Activated gamma-delta T cell (primary cell): ENCODE data around the gene SARDH.

Source experiments
- DNase-seq: peaks from one replicate; lab custom pipeline; 2025; lab: John Stamatoyannopoulos, UW

The SARDH gene

GRCh38 chr9:133714606-133715294 lies 23.4 kb downstream of the SARDH start:
- DNase-seq: no peak

DNA sequence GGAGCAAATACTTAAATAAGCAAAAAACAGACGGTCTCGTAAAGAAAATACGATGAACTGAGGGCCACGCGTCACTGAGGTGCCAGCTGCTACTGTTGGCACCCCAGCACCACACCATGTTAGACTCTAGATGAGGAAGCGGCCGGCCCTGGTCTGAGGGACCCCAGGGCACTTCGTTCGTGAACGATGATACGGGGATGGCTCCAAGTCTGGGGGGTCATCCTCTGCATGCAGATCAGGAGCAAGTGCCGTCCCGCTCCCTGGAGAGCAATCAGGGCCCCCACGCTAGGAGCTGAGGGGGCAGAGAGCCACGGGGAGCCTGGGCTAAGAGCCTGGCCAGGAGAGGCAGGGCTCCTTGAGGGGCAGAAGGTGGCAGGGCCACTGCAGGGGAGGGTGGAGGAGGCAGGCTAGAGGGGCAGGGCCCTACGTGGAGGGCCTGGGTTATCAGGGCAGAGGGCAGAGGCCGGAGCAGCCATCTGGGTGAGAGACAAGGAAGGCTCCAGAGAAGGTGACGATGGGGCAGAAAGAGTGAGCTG lies 24.1 kb downstream of the SARDH start:
- DNase-seq: no peak

DNA sequence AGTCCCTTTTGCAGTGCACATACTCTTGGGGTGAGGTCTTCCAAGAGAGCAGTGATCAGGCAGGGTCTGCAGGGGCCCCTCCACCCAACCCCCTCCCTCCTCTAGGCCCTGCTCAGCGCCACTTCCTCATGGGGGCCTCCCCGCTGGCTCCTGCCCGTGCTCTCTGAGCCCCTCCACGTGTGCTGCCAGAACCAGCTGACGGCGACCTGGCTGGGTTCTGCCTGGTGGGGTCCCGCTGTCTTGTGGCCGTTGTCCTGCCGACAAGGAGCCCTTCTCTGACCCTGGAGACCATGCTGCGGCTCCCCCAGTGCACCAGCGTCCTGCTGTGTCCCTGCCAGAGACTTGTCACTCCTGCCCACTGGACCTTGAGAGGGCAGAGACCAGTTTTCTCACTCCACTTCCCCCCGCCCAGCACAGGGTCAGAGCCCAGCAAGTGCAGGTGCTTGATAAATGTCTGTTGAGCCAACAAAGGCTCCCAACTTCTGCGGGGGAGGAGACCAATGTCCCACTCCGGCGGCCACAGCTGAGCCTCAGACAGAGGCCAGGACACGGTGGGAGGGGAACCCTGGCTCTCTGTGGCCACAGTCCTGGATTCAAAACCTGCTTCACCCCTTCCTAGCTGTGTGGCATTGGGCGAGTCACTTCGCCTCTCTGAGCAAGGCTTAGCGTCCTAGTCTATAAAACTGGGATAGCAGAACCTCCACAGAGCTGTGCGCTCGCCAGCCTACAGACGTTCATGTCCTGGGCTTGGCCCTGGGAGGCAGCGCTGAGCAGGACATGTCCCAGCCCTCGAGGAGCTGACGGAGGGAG lies 24.8 kb downstream of the SARDH start:
- DNase-seq: no peak

DNA sequence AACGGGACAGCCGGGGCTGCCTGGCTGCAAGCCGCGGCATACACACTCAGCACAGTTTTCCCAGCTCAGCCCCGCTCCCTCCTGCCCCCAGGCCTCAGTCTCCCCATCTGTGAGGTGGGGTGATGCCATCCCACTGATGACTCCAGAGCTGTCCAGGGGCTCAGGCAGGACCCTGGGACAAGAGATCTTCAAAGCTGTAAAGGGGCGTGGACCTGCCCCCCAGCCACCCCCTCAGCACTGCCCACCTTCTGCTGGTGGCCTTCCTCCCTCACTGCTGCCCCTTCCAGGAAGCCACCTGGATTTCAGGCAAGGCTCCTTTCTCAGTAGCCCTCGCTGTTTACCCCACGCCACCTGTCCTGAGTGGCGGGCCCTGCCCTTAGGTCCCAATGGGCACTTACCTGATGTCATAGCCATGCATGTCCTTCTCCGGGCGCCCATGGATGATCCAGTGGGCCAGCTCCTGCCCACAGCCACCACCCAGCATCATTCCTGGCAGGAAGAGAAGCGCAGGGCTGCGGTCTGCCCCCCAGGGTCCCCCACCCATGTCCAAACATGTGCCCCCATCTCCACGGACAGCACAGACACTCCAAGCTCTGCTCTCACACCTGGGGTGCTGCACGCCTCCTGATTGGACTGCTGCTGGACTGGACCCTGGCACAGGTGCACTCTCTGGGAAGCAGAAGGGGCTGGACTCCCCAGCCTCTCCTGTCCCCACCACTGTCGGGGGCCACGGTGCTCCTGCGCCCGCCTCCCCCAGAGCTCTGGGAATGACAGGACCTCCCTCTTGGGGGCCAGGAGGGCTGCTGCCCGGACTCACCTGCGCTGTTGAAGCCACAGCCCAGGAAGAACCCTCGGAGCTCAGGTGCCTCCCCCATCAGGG lies 25.7 kb downstream of the SARDH start:
- DNase-seq: no peak

DNA sequence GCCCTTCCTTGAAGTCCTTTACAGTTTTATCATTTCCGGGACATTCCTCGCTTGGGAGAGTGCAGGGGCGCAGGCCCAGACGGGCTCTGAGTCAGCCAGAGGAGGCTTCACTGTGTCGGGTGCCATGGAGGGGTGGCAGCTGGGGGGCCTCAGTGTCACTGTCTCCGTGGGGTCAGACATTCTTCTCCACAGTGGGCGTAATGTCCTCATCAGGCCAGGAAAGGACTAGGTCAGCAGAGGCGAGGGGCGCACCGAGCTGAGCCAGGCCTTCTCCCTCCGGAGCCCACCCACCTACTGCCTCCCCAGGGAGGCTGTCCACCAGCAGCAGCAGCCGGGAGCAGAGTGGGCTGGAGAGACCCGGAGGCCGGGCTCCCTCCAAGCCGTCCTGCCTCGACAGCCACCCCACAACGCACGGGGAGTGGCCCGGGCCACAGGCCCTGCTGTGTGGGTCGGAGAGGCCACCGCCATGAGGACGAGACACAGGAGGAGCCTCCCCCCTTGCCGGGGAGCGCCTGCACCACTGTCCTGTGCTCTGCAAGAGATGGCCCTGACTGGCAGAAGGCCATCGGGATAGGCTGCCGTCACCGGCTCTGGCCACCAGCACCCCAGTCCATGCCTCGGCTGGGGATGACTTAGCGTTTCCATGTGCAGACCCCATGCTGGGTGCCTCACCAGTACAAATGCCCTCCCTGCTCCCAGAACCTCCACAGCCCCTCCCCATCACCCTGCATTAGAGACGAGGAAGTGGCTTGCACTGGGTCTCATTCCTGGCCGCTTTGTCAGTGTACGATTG lies 26.5 kb downstream of the SARDH start:
- DNase-seq: no peak

DNA sequence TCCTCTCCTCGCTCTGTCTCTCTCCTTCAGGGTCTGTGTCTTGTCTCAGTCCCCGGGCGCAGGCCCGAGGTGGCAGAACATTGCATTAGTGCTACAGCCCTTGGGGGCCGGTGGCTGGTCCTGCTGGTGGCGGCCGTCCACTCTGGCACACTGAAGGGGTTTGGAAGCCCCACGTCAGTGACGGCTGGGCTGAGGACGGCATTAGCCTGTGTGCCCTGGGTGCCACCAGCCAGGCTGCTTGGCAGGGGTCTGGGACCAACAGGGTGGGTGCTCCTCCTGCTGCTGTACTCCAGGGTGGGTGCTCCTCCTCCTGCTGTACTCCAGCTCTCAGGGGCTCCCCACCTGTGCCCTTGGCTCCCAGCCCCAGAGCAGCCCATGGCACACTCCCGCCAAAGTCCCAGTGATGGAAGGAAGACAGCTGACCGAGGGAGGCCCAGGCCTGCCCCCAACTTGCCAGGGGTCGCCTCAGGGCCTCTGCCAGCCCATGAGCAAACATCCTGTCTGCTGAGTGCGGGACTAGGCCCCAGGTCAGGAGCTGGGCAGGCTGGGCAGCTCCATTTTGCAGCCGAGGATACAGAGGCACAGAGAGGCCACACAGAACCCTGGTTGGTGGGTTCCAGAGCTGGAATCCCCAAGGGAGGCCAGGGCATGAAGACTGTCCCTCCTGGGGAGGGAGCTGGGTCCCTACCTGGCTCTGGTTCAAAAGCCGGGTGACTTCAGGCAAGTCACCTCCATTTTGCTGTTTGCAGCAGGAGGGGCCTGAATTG lies 27.3 kb downstream of the SARDH start:
- no peak for DNase-seq

- no peak for DNase-seq
Observed at GRCh38 chr9:133709691-133710571, 28.2 kb downstream of the SARDH start.

DNA sequence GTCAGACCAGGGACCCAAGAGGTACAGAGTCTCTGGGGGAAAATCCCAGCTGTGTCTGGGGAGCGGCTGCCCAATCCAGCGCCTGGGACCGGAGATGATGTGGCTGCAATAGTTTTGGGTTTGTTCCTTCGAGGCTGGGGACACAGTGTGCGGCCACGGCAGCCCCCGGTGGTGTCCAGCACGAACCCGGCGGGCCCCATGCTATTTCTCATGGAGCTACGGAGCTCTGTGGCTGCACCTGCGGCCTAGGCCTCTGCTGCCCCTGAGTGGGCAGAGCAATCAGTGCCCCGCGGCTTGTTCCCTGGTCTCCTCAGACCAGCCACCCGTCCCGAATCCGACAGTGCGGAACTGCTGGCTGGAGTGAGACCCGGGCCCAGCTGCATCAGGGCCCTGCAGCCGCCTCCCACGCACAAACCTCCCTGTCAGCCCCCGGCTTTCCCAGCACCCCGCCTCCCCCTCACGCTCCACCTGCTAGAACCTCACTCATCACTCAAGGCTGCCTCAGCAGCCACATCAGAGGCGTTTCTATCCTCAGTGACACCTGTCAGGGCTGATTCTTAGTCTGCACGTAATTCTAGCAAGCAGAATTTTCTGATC lies 29.0 kb downstream of the SARDH start:
- DNase-seq: no peak

DNA sequence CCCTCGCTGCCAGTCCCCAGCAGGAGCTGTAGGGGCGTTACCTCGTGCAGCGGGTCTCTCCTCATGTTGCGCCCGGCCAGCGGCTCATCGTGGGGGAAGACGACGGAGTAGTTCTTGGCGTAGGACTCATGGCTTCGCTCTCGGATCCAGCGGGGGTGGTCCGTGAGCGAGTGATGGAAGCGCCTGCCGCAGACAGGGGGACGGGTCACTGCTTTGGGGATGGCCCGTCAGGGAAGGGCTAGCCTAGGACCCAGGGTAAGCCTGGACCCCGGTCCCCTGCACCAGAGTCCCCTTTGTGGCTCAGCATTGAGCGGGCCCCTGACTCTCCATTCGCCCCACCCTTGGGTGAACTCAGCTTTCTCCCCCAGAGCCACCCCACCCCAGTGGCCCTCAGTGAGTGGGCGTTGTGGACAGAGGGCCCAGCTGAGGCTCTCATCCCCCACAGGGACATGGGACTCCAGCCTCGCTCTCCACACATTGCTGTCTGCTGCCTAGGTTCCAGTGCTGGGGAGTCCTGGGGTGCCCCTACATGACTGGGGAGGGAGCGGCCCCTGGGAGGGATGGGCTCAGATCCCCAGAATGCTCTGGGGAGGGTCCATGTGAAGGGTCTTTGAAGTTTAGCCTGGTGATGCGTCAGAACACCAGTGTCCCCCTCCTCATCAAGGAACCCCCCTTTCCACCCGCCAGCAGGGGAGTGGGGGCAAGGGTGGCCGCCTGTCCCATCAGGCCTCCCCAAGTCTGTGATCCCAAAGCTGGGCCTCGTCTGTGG lies 29.7 kb downstream of the SARDH start:
- DNase-seq: no peak

- no peak for DNase-seq
Observed at GRCh38 chr9:133707763-133708245, 30.3 kb downstream of the SARDH start.

DNA sequence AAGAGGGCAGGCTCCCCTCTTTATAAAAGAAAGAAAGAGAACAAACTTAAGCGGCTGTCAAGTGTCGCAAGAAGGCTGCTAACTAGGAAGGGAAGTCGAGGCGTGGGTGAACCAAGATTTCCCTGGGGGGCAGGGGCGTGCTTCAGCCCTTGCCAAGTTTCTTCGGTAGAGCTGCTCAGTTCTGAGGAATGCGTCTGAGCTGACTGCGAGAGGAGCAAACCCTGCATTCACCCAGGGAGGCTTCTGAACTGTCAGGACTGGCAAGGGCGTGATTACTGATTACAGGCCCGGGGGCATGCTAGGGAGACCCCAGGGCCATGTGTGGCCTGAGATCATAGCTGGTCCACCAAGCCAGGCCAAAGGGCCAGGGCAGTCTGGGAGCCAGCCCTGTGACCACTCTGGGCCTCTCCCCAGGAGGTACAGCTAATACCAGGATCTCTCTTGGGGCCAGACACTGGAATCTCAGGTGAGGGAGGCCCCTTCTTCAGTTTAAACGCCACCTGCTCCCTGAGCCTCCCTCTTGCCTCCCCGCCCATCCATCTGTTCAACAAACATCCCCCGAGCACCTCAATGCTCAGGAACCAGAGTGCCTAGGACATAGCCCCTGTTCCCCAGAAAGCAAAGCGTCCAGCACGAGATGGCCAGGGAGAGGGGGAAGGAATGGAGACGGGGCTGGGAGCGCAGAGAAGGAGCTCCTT lies 30.9 kb downstream of the SARDH start:
- DNase-seq: no peak

DNA sequence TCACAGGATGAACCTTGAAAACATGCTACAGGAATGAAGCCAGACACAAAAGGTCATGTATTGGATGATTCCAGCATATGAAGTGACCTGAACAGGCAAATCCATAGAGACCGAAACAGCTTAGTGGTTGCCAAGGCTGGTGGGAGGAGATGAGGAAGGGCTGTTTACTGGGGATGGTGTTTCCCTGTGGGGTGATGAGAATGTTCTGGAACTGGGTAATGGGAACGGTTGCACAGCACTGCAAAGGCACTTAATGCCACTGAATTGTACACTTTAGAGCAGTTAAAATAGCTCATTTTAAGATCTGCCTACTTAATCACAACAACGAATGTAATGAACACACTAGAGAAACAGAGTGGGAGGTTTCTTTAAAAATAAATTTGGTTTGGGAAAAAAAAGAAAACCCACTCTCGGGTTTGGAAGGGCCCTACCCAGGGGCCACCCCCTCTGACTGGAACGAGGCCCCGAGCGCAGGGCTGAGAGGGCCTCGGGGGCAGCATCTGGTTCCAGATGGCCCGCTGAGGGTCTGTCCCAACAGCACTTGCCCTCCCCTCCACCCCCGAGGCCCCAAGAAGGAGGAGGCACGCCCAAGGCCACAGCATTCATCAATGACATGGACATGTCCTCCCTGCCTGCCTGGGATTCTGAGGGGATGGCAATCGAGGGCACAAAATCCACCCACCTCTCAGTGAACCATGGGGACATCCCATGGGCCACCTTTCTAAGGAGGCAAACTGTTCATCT lies 31.7 kb downstream of the SARDH start:
- DNase-seq: no peak

DNA sequence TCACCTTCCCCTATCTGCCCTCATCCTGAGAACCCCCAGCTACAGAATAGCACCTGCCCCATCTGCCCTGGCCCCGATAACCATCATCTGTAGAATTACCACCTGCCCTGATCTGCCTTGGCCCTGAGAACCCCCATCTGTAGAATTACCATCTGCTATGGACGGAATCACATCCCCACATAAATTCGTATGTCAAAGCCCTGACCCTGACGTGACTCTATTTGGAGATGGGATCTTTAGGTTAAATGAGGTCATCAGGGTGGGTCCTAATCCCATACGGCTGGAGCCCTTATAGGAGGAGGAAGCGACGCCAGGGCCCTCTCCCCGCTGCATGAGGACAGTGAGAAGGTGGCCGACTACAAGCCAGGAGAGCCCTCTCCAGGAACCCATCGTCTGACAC lies 32.6 kb downstream of the SARDH start:
- DNase-seq: no peak

GRCh38 chr9:133704711-133705181 lies 33.4 kb downstream of the SARDH start:
- DNase-seq: no peak

GRCh38 chr9:133703591-133704399 lies 34.4 kb downstream of the SARDH start:
- DNase-seq: no peak
